HepG2 (cell line): ENCODE measurements around the gene PGS1. TPM values are rescaled to one million over a fixed set of nuclear protein-coding genes. Genes with fewer than 3 reads are reported as not detected.

ENCODE experiments used
- ATAD3A ChIP-seq: sonication (generic); formaldehyde crosslinking; IDR thresholded peaks from 2 replicates; pipeline ENCODE4 v1.4.0; 2020; ENCODE audit warnings: missing genetic modification reagents
- ATF5 ChIP-seq: sonication (generic); formaldehyde crosslinking; IDR thresholded peaks from 2 replicates; pipeline ENCODE4 v1.4.0; 2020; ENCODE audit warnings: mild to moderate bottlenecking, low read depth, missing genetic modification reagents
- CBFB ChIP-seq: sonication (generic); formaldehyde crosslinking; IDR thresholded peaks from 2 replicates; pipeline ENCODE4 v1.4.0; 2020; ENCODE audit warnings: missing genetic modification reagents
- CEBPG ChIP-seq: IDR thresholded peaks from 2 replicates; pipeline ENCODE4 v1.6.1; 2016
- MYPOP ChIP-seq: sonication (generic); formaldehyde crosslinking; IDR thresholded peaks from 2 replicates; pipeline ENCODE4 v1.8.1; 2023; ENCODE audit warnings: mild to moderate bottlenecking, moderate library complexity, missing genetic modification reagents
- NFYB ChIP-seq: sonication (generic); formaldehyde crosslinking; IDR thresholded peaks from 2 replicates; pipeline ENCODE4 v1.4.0; 2020; ENCODE audit warnings: missing genetic modification reagents
- PHF5A ChIP-seq: IDR thresholded peaks from one replicate; pipeline ENCODE4 v1.6.1; 2018; ENCODE audit warnings: low read depth, missing genetic modification reagents; ENCODE audit not compliant: unreplicated experiment
- PRDM4 ChIP-seq: sonication (generic); formaldehyde crosslinking; IDR thresholded peaks from 2 replicates; pipeline ENCODE4 v1.9.0; 2021; ENCODE audit warnings: missing genetic modification reagents, borderline replicate concordance
- RARA ChIP-seq: IDR thresholded peaks from 2 replicates; pipeline ENCODE4 v1.6.1; 2016; ENCODE audit warnings: missing genetic modification reagents, missing compliant biosample characterization
- SALL1 ChIP-seq: sonication (generic); formaldehyde crosslinking; IDR thresholded peaks from 2 replicates; pipeline ENCODE4 v1.8.0; 2022; ENCODE audit warnings: mild to moderate bottlenecking, missing genetic modification reagents
- SP1 ChIP-seq, 2 experiments: fragments of 450-650 bp in 1 of 2; sonication (generic) in 1 of 2; formaldehyde crosslinking in 1 of 2; IDR thresholded peaks; 2 replicates each; pipeline versions ENCODE4 v1.4.0 to v1.6.1; 2016 to 2020; ENCODE audit warnings: missing genetic modification reagents in 1 of 2
- SSRP1 ChIP-seq: IDR thresholded peaks from 2 replicates; pipeline ENCODE4 v1.6.1; 2016; ENCODE audit warnings: control low read depth
- TOPORS ChIP-seq: sonication (generic); formaldehyde crosslinking; IDR thresholded peaks from 2 replicates; pipeline ENCODE4 v1.8.0; 2023; ENCODE audit warnings: mild to moderate bottlenecking, missing genetic modification reagents
- ZBTB43 ChIP-seq: sonication (generic); formaldehyde crosslinking; conservative IDR thresholded peaks from 2 replicates; pipeline ENCODE4 v1.4.0; 2020; ENCODE audit warnings: missing genetic modification reagents
- ZNF597 ChIP-seq: sonication (generic); formaldehyde crosslinking; IDR thresholded peaks from 2 replicates; pipeline ENCODE4 v1.5.0; 2020; ENCODE audit warnings: missing genetic modification reagents
- ZNF687 ChIP-seq: sonication (generic); formaldehyde crosslinking; IDR thresholded peaks from 2 replicates; pipeline ENCODE4 v1.5.1; 2020; ENCODE audit warnings: mild to moderate bottlenecking, missing genetic modification reagents, moderate library complexity
- ZNF777 ChIP-seq: sonication (generic); formaldehyde crosslinking; IDR thresholded peaks from 2 replicates; pipeline ENCODE4 v1.4.0; 2020; ENCODE audit warnings: missing genetic modification reagents
- ZSCAN22 ChIP-seq: sonication (generic); formaldehyde crosslinking; IDR thresholded peaks from 2 replicates; pipeline ENCODE4 v1.4.0; 2020; ENCODE audit warnings: mild to moderate bottlenecking, missing genetic modification reagents
- polyA plus RNA-seq, 8 experiments: library from polyadenylated mRNA; depleted of rRNA in 3 of 8; stranded (reverse) in 7 of 8; unstranded in 1 of 8; fragments of >200 nt; fragmentation: Illumina TruSeq in 4 of 8; extraction: Trizol in 4 of 8; gene quantifications; 2 replicates each; pipeline versions ENCODE4 v1.2.1 to v1.2.3, GENCODE V29; 2011 to 2016; ENCODE audit warnings: low read depth in 4 of 8, missing spikeins in 1 of 8, mixed read lengths in 1 of 8; ENCODE audit not compliant: insufficient read depth in 1 of 8
- total RNA-seq, 5 experiments: library from RNA; depleted of rRNA; stranded (reverse); fragments of >200 nt; fragmentation: Illumina TruSeq; extraction: Trizol; gene quantifications; 2 replicates each; pipeline ENCODE4 v1.2.3, GENCODE V29; 2016; ENCODE audit warnings: low read depth in 1 of 5

Gene PGS1
- total and polyA plus RNA-seq, 2 of the 13 experiments (the other 11 are each of a cell fraction or from before 2014, with no cell fraction given): 25.9 to 31.5 TPM

GRCh38 chr17:78378225-78379130 is at the start of gene PGS1 (continued):
- no peak for TF ChIP-seq ZNF777
- peak; percentile 41 for TF ChIP-seq NFYB (CRISPR knock-in tag)
- TF ChIP-seq CEBPG: 0 out of 2 replicates have a peak, but pooled peaks have one; percentile 23
- no peak for TF ChIP-seq ZNF597
- peak; percentile 88 for TF ChIP-seq CBFB (CRISPR knock-in tag)
- peak; percentile 97 for TF ChIP-seq TOPORS (CRISPR knock-in tag)
- no peak for TF ChIP-seq MYPOP (CRISPR knock-in tag)
- 0 out of 2 replicates have a peak, but pooled peaks have one; percentile 63 for TF ChIP-seq ZSCAN22 (CRISPR knock-in tag)
- TF ChIP-seq SP1 (IDR thresholded peaks at IDR 0.05): no peak
- peak; percentile 82 for TF ChIP-seq SP1 (CRISPR knock-in tag; IDR thresholded peaks at IDR 0.05)
- TF ChIP-seq ATAD3A (CRISPR knock-in tag): no peak
- TF ChIP-seq PHF5A (CRISPR knock-in tag): peak; percentile 35
- TF ChIP-seq SSRP1 (CRISPR knock-in tag): no peak
- TF ChIP-seq RARA (CRISPR knock-in tag): peak; percentile 29; the same call in 1 of the 2 replicates
- no peak for TF ChIP-seq PRDM4
- peak; percentile 94 for TF ChIP-seq ZNF687 (CRISPR knock-in tag)
- peak; percentile 41; the same call in 1 of the 2 replicates for TF ChIP-seq ATF5
- TF ChIP-seq ZBTB43 (CRISPR knock-in tag): no peak
- TF ChIP-seq SALL1 (CRISPR knock-in tag): peak; percentile 88
